Vagina (tissue), 2 donors: Measurements from ENCODE around the gene ELOVL1. TPM values are rescaled to one million over a fixed set of nuclear protein-coding genes. Genes with fewer than 3 reads are reported as not detected.

Experiments
- DNase-seq, 2 donors: peaks; one replicate each; pipeline ENCODE4 v3.0.0-alpha.2; 2017; ENCODE audit errors: extremely low spot score in 2 of 2
- H3K27ac ChIP-seq: fragments of 200-600 bp; sonication (generic); one replicate; pipeline ENCODE4 v1.5.1; 2019
- H3K27me3 ChIP-seq: fragments of 200-600 bp; sonication (generic); one replicate; pipeline ENCODE4 v1.5.1; 2019
- H3K36me3 ChIP-seq, 2 donors: fragments of 200-600 bp; sonication (generic); one replicate each; pipeline ENCODE4 v1.5.1; 2017 to 2019
- H3K4me1 ChIP-seq: fragments of 200-600 bp; sonication (generic); one replicate; pipeline ENCODE4 v1.5.1; 2019
- H3K4me3 ChIP-seq, 2 donors: fragments of 200-600 bp; sonication (generic); 1 replicate in 1 of 2; 2 replicates in 1 of 2; pipeline ENCODE4 v1.5.1; 2016 to 2019
- H3K9me3 ChIP-seq: fragments of 200-600 bp; sonication (generic); one replicate; pipeline ENCODE4 v1.5.1; 2019
- POLR2A ChIP-seq, 2 donors: fragments of 450-650 bp; IDR thresholded peaks; one replicate each; pipeline ENCODE4 v1.6.1; 2017; ENCODE audit warnings: antibody characterized with exemption in 2 of 2, mild to moderate bottlenecking in 2 of 2, moderate library complexity in 2 of 2
- POLR2AphosphoS5 ChIP-seq, 2 donors: sonication (generic); formaldehyde crosslinking; IDR thresholded peaks; one replicate each; pipeline ENCODE4 v1.9.0; 2017; ENCODE audit warnings: antibody characterized with exemption in 2 of 2, mild to moderate bottlenecking in 2 of 2, low read depth in 1 of 2; ENCODE audit not compliant: insufficient read depth in 1 of 2
- intact Hi-C: fragments of 100-400 bp; cut with DNase I; formaldehyde crosslinking; loops from one replicate; pipeline ENCODE4 v1.15.1; 2023
- total RNA-seq: library from RNA; depleted of rRNA; stranded (reverse); fragments of >200 nt; gene quantifications from one replicate; pipeline ENCODE4 v1.2.3, GENCODE V29; 2016
- TF ChIP-seq, protein P1 (sequence below), 3 experiments: fragments of 450-650 bp in 2 of 3; fragments of 200-600 bp in 1 of 3; sonication (generic) in 1 of 3; IDR thresholded peaks; one replicate each; pipeline ENCODE4 v1.5.1; 2017 to 2019; ENCODE audit warnings: antibody characterized with exemption in 3 of 3, mild to moderate bottlenecking in 2 of 3, moderate library complexity in 2 of 3

Gene ELOVL1
- total RNA-seq, 1 donor from 2014 or later = 62.1 TPM

DNA sequence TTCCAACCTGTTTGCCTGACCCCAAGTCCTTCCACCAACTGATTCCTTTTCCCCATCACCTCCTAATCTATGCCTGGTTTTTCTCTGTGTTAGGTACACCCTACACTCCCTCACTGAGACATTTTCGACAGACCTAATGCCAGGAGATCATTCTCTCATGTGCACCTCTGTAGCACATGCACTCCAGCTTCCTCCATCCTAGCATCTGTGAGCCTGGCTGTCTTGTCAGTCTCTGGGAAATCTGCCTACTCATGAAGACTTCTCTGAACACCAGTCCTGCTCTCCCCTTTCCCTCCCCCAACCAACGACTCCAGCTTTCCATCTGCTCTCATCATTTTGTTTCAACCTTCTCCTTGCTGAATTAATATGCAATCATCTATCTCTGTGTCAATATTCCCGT lies 20.8 kb upstream of the ELOVL1 start:
- no peaks in the 10 kb centered on the region for H3K27me3 ChIP-seq
- peaks cover 33% of the 10 kb centered on the region for H3K4me1 ChIP-seq
- peaks cover 0 to 34% of the 10 kb centered on the region in 2 donors for H3K36me3 ChIP-seq
- DNase-seq = no peak
- peak overlapping the region; percentile 82 to 89 for H3K4me3 ChIP-seq
- H3K9me3 ChIP-seq = no peaks in the 10 kb centered on the region
- peak overlapping the region; percentile 65 for H3K27ac ChIP-seq
- intact Hi-C loops = no loop called here
- TF ChIP-seq, protein P1, sequence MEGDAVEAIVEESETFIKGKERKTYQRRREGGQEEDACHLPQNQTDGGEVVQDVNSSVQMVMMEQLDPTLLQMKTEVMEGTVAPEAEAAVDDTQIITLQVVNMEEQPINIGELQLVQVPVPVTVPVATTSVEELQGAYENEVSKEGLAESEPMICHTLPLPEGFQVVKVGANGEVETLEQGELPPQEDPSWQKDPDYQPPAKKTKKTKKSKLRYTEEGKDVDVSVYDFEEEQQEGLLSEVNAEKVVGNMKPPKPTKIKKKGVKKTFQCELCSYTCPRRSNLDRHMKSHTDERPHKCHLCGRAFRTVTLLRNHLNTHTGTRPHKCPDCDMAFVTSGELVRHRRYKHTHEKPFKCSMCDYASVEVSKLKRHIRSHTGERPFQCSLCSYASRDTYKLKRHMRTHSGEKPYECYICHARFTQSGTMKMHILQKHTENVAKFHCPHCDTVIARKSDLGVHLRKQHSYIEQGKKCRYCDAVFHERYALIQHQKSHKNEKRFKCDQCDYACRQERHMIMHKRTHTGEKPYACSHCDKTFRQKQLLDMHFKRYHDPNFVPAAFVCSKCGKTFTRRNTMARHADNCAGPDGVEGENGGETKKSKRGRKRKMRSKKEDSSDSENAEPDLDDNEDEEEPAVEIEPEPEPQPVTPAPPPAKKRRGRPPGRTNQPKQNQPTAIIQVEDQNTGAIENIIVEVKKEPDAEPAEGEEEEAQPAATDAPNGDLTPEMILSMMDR (IDR thresholded peaks at IDR 0.05) = no peak
- TF ChIP-seq POLR2A (IDR thresholded peaks at IDR 0.05) (no peak), POLR2AphosphoS5 (IDR thresholded peaks at IDR 0.05; ENCODE audit: insufficient read depth in 1 of 2, low read depth in 1 of 2) (no peak)

DNA sequence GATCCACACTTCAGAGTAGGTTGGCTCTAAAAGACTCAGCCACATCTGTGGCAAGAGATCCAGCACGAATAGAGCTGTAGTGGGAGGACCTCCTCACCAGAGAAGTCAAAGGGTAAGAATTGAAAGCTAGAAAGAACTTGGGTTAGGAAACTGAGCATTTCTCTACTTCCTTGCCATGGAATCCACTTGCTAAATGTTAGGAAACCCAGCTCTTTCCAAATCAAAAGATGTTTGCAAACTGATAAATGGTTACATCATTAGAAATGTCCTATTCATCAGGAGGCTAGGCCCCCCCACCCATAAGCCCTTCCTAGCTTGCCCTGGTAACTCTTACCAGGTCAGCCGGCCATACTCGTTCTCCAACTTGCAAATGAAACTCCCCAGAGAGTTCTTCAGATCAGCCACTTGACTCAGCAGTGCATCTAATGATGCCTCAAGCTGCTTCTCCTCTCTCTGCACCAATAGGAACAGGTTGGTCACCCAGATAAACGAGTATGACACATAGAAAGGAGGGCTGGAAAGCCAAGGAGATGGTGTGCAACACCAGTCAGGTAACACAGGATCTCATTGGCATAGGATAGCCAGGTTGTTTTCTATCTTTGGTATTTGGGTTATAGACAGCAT lies 20.3 kb upstream of the ELOVL1 start:
- TF ChIP-seq, protein P1 (IDR thresholded peaks at IDR 0.05) = no peak
- TF ChIP-seq POLR2A (IDR thresholded peaks at IDR 0.05) (no peak), POLR2AphosphoS5 (IDR thresholded peaks at IDR 0.05; ENCODE audit: insufficient read depth in 1 of 2, low read depth in 1 of 2) (peak in 1 of 2 donors; percentile 13)
- Histone ChIP-seq H3K27me3 (no peaks in the 10 kb centered on the region), H3K4me1 (peaks cover 33% of the 10 kb centered on the region), H3K27ac (no peak overlapping the region), H3K36me3 (peaks cover 0 to 40% of the 10 kb centered on the region in 2 donors), H3K9me3 (no peaks in the 10 kb centered on the region), H3K4me3 (peak overlapping the region; percentile 82 to 89)
- intact Hi-C loops = no loop called here
- no peak for DNase-seq

DNA sequence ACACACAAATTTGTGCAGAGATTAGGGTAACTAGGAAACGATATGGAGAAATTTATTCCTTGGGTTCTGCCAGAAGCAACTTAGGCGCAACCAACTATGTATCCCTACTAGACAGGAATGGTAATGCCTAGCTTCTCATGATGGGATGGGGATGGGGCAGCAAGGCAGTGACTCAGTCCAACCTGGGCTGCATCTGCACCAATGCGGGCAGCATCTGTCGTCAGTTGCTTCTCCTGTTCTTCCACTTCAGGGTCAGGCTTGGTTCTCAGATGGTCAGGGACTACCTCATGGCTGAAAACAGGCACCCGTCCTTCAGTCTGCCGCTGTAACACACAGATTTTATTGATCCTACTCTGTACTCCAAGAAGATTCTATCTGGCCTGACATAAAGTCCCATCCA lies 18.9 kb upstream of the ELOVL1 start:
- Histone ChIP-seq H3K27ac (no peak overlapping the region), H3K9me3 (no peaks in the 10 kb centered on the region), H3K4me3 (no peak overlapping the region), H3K4me1 (peaks cover 33% of the 10 kb centered on the region), H3K27me3 (no peaks in the 10 kb centered on the region), H3K36me3 (peaks cover 0 to 44% of the 10 kb centered on the region in 2 donors)
- intact Hi-C loops = no loop called here
- no peak for DNase-seq
- TF ChIP-seq, protein P1 (IDR thresholded peaks at IDR 0.05) = no peak
- TF ChIP-seq POLR2AphosphoS5 (IDR thresholded peaks at IDR 0.05; ENCODE audit: insufficient read depth in 1 of 2, low read depth in 1 of 2) (no peak), POLR2A (IDR thresholded peaks at IDR 0.05) (no peak)

DNA sequence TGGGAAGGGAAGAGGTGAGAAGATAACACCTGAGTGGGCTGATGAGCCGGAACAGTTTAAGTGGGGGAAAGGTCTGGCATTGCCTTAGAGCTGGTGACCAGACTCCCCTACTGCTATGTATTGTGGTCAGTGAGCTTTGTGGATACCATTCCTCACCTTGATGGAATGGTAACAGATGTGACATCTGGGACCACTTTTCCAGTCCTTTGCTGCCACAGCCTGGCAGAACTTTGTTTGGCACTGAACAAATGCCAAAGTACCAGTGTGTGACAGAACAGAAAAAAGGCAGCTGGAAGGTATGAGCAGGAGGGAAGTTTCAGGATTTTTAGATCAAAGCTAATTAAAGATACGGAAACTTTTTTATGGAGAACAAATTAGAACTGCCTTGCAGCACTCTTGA lies 15.6 kb upstream of the ELOVL1 start:
- no peak overlapping the region for H3K4me3 ChIP-seq
- intact Hi-C loops = no loop called here
- no peaks in the 10 kb centered on the region for H3K9me3 ChIP-seq

More for the DNA sequence above, 15.6 kb upstream of the ELOVL1 start:
- no peak overlapping the region for H3K27ac ChIP-seq
- peaks cover 0 to 50% of the 10 kb centered on the region in 2 donors for H3K36me3 ChIP-seq
- no peaks in the 10 kb centered on the region for H3K27me3 ChIP-seq
- no peak for DNase-seq
- H3K4me1 ChIP-seq = peaks cover 11% of the 10 kb centered on the region
- TF ChIP-seq, protein P1 (IDR thresholded peaks at IDR 0.05) = no peak
- no peak for TF ChIP-seq POLR2AphosphoS5 (IDR thresholded peaks at IDR 0.05; ENCODE audit: insufficient read depth in 1 of 2, low read depth in 1 of 2)
- no peak for TF ChIP-seq POLR2A (IDR thresholded peaks at IDR 0.05)
